SH-SY5Y (cell line): Measurements from ENCODE around the gene TNFRSF19.

ENCODE experiments used
- GATA2 ChIP-seq: IDR thresholded peaks from 2 replicates; pipeline ENCODE4 v1.6.1; 2011; ENCODE audit warnings: mild to moderate bottlenecking, low read depth, low read length
- GATA3 ChIP-seq: IDR thresholded peaks from 2 replicates; pipeline ENCODE4 v1.6.1; 2011; ENCODE audit warnings: low read depth, mild to moderate bottlenecking, low read length, moderate library complexity

DNA sequence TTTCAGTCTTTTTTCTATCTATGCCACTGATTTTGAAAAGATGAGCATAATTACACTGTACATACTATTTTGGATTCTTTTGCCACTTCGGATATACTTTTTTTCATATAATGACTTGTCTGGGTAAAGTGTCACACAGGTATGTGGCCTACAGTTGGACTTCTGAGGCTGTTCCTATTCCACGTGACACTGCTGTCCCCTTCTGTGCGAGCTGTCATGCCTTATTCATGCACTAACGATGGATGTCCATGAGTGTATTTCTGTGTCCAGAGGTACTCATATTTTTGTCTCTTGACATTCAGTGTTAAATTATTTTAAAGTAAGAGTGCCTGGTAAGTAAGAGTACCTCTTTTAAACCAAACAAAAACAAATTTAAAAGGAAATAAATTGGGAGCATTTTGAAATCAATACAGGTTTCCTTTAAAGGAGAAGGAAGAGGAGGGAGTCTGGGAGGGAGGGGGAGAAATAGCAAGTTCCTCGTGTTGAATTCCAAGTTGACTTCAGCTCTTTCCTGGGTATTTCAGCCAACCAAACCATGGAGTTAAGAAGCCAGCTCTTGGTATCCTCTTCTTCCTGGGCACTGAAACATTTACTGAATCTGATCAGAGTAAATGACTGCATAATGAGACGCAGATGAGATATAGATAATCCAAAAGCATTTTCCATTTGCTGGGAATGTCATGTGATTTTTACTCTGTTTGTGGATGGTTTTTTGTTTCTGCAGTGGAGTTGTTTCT, 61.3 kb downstream of the TNFRSF19 start:
- TF ChIP-seq GATA3: no peak
- TF ChIP-seq GATA2: no peak
